ENCODE results near the gene COL11A1.
"Not testable (repeated sequence)": the region's sequence is repeated elsewhere in the genome, so short reads cannot be mapped to it uniquely, and the experiment has no call there.

The COL11A1 gene

DNA sequence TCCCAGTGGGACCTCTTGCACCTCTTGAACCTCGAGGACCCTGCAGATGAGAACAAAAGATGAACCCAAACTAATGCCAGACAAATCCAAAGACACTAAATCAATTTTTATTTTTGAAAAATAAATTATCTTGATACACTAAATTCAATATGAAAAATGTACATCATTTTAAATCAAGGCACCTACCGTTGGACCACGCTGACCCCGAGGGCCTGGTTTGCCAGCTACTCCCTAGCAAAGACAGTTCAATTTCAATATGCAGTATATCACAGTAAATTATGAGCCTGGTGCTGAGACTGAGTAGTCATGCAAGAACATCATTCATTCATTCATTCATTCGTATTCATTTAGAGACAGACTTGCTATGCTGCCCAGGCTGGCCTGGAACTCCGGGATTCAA is 129.4 kb downstream of the COL11A1 start:
- no peaks in the 10 kb centered on the region for H3K36me3 ChIP-seq (ENCODE audit: control insufficient read depth in 2 of 2, insufficient read depth in 2 of 2, low read length in 2 of 2)
- H3K9ac ChIP-seq (ENCODE audit: low read length in 2 of 2), result no peak overlapping the region
- no peaks in the 10 kb centered on the region for H3K9me3 ChIP-seq (ENCODE audit: control insufficient read depth in 2 of 2, low read length in 2 of 2)
- H3K4me1 ChIP-seq (ENCODE audit: control insufficient read depth, insufficient read depth, low read length), result no peaks in the 10 kb centered on the region
- H3K4me3 ChIP-seq (ENCODE audit: low read length in 2 of 2), result no peak overlapping the region
- H3K27me3 ChIP-seq (ENCODE audit: control insufficient read depth in 1 of 2, insufficient read depth in 2 of 2, low read length in 2 of 2), result no peaks in the 10 kb centered on the region
- H3K27ac ChIP-seq (ENCODE audit: low read length), result no peak overlapping the region

DNA sequence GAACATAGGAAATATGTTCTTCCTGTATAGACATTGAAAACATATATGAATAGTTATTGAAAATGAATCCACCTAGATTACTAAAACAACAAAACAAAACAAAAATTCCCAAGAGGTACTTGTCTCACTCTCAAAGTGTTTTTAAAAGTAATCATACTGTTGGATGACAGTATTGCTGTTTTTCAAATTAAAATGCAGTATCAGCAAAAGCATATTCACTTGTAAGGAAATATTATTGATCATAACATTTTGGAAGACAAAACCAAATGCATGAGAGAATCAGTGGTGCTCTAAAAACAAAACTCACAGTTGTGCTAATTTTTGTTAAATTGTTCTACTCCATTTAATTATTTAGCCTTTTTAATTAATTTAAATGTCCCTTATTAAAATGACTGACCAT is 131.0 kb downstream of the COL11A1 start:
- H3K27me3 ChIP-seq (ENCODE audit: control insufficient read depth in 1 of 2, insufficient read depth in 2 of 2, low read length in 2 of 2), result no peaks in the 10 kb centered on the region
- no peaks in the 10 kb centered on the region for H3K4me1 ChIP-seq (ENCODE audit: control insufficient read depth, insufficient read depth, low read length)
- no peaks in the 10 kb centered on the region for H3K36me3 ChIP-seq (ENCODE audit: control insufficient read depth in 2 of 2, insufficient read depth in 2 of 2, low read length in 2 of 2)
- H3K9me3 ChIP-seq (ENCODE audit: control insufficient read depth in 2 of 2, low read length in 2 of 2), result no peaks in the 10 kb centered on the region
- H3K9ac ChIP-seq (ENCODE audit: low read length in 2 of 2), result no peak overlapping the region
- H3K27ac ChIP-seq (ENCODE audit: low read length), result no peak overlapping the region
- no peak overlapping the region for H3K4me3 ChIP-seq (ENCODE audit: low read length in 2 of 2)

DNA sequence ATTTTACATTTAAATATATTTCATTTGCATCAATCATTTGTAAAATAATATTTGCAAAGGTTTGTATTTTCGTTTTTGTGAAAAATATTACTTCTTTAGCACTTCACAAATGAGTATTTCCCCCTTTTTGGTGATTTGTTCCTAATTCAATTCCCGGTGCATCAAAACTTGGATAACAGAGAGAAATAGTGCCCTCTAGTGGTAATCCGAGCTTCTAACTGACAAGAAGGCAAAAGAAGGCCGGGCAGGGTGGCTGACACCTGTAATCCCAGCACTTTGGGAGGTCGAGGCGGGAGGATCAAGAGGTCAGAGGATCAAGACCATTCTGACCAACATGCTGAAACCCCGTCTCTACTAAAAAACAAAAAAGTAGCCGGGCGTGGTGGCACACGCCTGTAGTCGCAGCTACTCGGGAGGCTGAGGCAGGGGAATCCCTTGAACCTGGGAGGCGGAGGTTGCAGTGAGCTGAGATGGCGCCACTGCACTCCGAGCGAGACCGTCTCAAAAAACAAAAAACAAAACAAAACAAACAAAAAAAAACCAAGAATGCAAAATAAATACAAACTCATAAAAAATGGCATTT is 137.7 kb downstream of the COL11A1 start:
- Histone ChIP-seq H3K4me3 (ENCODE audit: low read length in 2 of 2) (no peak overlapping the region), H3K9me3 (ENCODE audit: control insufficient read depth in 2 of 2, low read length in 2 of 2) (no peaks in the 10 kb centered on the region), H3K27me3 (ENCODE audit: control insufficient read depth in 1 of 2, insufficient read depth in 2 of 2, low read length in 2 of 2) (no peaks in the 10 kb centered on the region), H3K9ac (ENCODE audit: low read length in 2 of 2) (no peak overlapping the region), H3K4me1 (ENCODE audit: control insufficient read depth, insufficient read depth, low read length) (no peaks in the 10 kb centered on the region), H3K27ac (ENCODE audit: low read length) (no peak overlapping the region), H3K36me3 (ENCODE audit: control insufficient read depth in 2 of 2, insufficient read depth in 2 of 2, low read length in 2 of 2) (no peaks in the 10 kb centered on the region)

- Histone ChIP-seq H3K4me1 (ENCODE audit: control insufficient read depth, insufficient read depth, low read length) (no peaks in the 10 kb centered on the region), H3K9me3 (ENCODE audit: control insufficient read depth in 2 of 2, low read length in 2 of 2) (no peaks in the 10 kb centered on the region), H3K9ac (ENCODE audit: low read length in 2 of 2) (no peak overlapping the region), H3K4me3 (ENCODE audit: low read length in 2 of 2) (no peak overlapping the region), H3K27ac (ENCODE audit: low read length) (no peak overlapping the region), H3K27me3 (ENCODE audit: control insufficient read depth in 1 of 2, insufficient read depth in 2 of 2, low read length in 2 of 2) (no peaks in the 10 kb centered on the region), H3K36me3 (ENCODE audit: control insufficient read depth in 2 of 2, insufficient read depth in 2 of 2, low read length in 2 of 2) (no peaks in the 10 kb centered on the region)
Observed at GRCh38 chr1:102967786-102968185, 140.5 kb downstream of the COL11A1 start.

- H3K4me1 ChIP-seq (ENCODE audit: control insufficient read depth, insufficient read depth, low read length), result no peaks in the 10 kb centered on the region
- H3K36me3 ChIP-seq (ENCODE audit: control insufficient read depth in 2 of 2, insufficient read depth in 2 of 2, low read length in 2 of 2), result no peaks in the 10 kb centered on the region
- H3K27ac ChIP-seq (ENCODE audit: low read length), result no peak overlapping the region
- H3K9me3 ChIP-seq (ENCODE audit: control insufficient read depth in 2 of 2, low read length in 2 of 2), result no peaks in the 10 kb centered on the region
- H3K4me3 ChIP-seq (ENCODE audit: low read length in 2 of 2), result no peak overlapping the region
- H3K27me3 ChIP-seq (ENCODE audit: control insufficient read depth in 1 of 2, insufficient read depth in 2 of 2, low read length in 2 of 2), result no peaks in the 10 kb centered on the region
- no peak overlapping the region for H3K9ac ChIP-seq (ENCODE audit: low read length in 2 of 2)
Observed at GRCh38 chr1:102961549-102961948, 146.8 kb downstream of the COL11A1 start.

- Histone ChIP-seq H3K27me3 (ENCODE audit: control insufficient read depth in 1 of 2, insufficient read depth in 2 of 2, low read length in 2 of 2) (no peaks in the 10 kb centered on the region), H3K4me1 (ENCODE audit: control insufficient read depth, insufficient read depth, low read length) (no peaks in the 10 kb centered on the region), H3K9ac (ENCODE audit: low read length in 2 of 2) (no peak overlapping the region), H3K36me3 (ENCODE audit: control insufficient read depth in 2 of 2, insufficient read depth in 2 of 2, low read length in 2 of 2) (no peaks in the 10 kb centered on the region), H3K4me3 (ENCODE audit: low read length in 2 of 2) (no peak overlapping the region), H3K27ac (ENCODE audit: low read length) (no peak overlapping the region), H3K9me3 (ENCODE audit: control insufficient read depth in 2 of 2, low read length in 2 of 2) (no peaks in the 10 kb centered on the region)
Observed at GRCh38 chr1:102954576-102954975, 153.7 kb downstream of the COL11A1 start.

GRCh38 chr1:102952400-102952799 is 155.9 kb downstream of the COL11A1 start:
- Histone ChIP-seq H3K9me3 (ENCODE audit: control insufficient read depth in 2 of 2, low read length in 2 of 2) (no peaks in the 10 kb centered on the region), H3K36me3 (ENCODE audit: control insufficient read depth in 2 of 2, insufficient read depth in 2 of 2, low read length in 2 of 2) (no peaks in the 10 kb centered on the region), H3K27ac (ENCODE audit: low read length) (no peak overlapping the region), H3K27me3 (ENCODE audit: control insufficient read depth in 1 of 2, insufficient read depth in 2 of 2, low read length in 2 of 2) (no peaks in the 10 kb centered on the region), H3K9ac (ENCODE audit: low read length in 2 of 2) (no peak overlapping the region), H3K4me1 (ENCODE audit: control insufficient read depth, insufficient read depth, low read length) (no peaks in the 10 kb centered on the region), H3K4me3 (ENCODE audit: low read length in 2 of 2) (no peak overlapping the region)

GRCh38 chr1:102942324-102942723 is 166.0 kb downstream of the COL11A1 start:
- no peak overlapping the region for H3K9ac ChIP-seq (ENCODE audit: low read length in 2 of 2)
- H3K27me3 ChIP-seq (ENCODE audit: control insufficient read depth in 1 of 2, insufficient read depth in 2 of 2, low read length in 2 of 2), result no peaks in the 10 kb centered on the region
- H3K9me3 ChIP-seq (ENCODE audit: control insufficient read depth in 2 of 2, low read length in 2 of 2), result no peaks in the 10 kb centered on the region
- H3K4me1 ChIP-seq (ENCODE audit: control insufficient read depth, insufficient read depth, low read length), result no peaks in the 10 kb centered on the region
- H3K27ac ChIP-seq (ENCODE audit: low read length), result no peak overlapping the region
- H3K36me3 ChIP-seq (ENCODE audit: control insufficient read depth in 2 of 2, insufficient read depth in 2 of 2, low read length in 2 of 2), result no peaks in the 10 kb centered on the region
- H3K4me3 ChIP-seq (ENCODE audit: low read length in 2 of 2), result no peak overlapping the region

- Histone ChIP-seq H3K27me3 (ENCODE audit: control insufficient read depth in 1 of 2, insufficient read depth in 2 of 2, low read length in 2 of 2) (no peaks in the 10 kb centered on the region), H3K9me3 (ENCODE audit: control insufficient read depth in 2 of 2, low read length in 2 of 2) (no peaks in the 10 kb centered on the region), H3K4me1 (ENCODE audit: control insufficient read depth, insufficient read depth, low read length) (no peaks in the 10 kb centered on the region), H3K36me3 (ENCODE audit: control insufficient read depth in 2 of 2, insufficient read depth in 2 of 2, low read length in 2 of 2) (no peaks in the 10 kb centered on the region), H3K9ac (ENCODE audit: low read length in 2 of 2) (no peak overlapping the region), H3K4me3 (ENCODE audit: low read length in 2 of 2) (no peak overlapping the region), H3K27ac (ENCODE audit: low read length) (no peak overlapping the region)
Observed at GRCh38 chr1:102941366-102941947, 166.9 kb downstream of the COL11A1 start.

DNA sequence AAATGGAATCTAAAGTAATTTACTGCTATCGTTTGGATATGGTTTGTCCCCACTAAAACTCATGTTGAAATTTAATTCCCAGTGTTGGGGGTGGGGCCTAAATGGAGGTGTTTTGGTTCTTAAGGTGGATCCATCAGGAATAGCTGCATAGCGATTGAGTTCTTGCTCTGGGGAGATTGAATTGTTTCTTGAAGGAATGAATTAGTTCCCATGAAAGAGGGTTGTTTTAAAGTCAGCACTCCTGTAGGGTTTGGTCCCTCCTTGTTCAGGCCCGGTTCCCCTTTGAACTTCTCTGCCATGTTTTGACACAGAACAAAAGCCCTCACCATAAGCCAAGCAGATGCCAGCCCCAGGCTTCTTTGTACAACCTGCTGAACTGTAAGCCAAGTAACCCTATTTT is 170.9 kb downstream of the COL11A1 start:
- Histone ChIP-seq H3K36me3 (ENCODE audit: control insufficient read depth in 2 of 2, insufficient read depth in 2 of 2, low read length in 2 of 2) (no peaks in the 10 kb centered on the region), H3K4me1 (ENCODE audit: control insufficient read depth, insufficient read depth, low read length) (no peaks in the 10 kb centered on the region), H3K9me3 (ENCODE audit: control insufficient read depth in 2 of 2, low read length in 2 of 2) (no peaks in the 10 kb centered on the region), H3K27me3 (ENCODE audit: control insufficient read depth in 1 of 2, insufficient read depth in 2 of 2, low read length in 2 of 2) (no peaks in the 10 kb centered on the region), H3K9ac (ENCODE audit: low read length in 2 of 2) (no peak overlapping the region), H3K27ac (ENCODE audit: low read length) (no peak overlapping the region), H3K4me3 (ENCODE audit: low read length in 2 of 2) (no peak overlapping the region)

GRCh38 chr1:102933362-102933761 is 175.0 kb downstream of the COL11A1 start:
- not testable (repeated sequence) for H3K4me1 ChIP-seq (ENCODE audit: control insufficient read depth, insufficient read depth, low read length); H3K27ac ChIP-seq (ENCODE audit: low read length); H3K27me3 ChIP-seq (ENCODE audit: control insufficient read depth in 1 of 2, insufficient read depth in 2 of 2, low read length in 2 of 2); H3K9ac ChIP-seq (ENCODE audit: low read length in 2 of 2); H3K9me3 ChIP-seq (ENCODE audit: control insufficient read depth in 2 of 2, low read length in 2 of 2); H3K36me3 ChIP-seq (ENCODE audit: control insufficient read depth in 2 of 2, insufficient read depth in 2 of 2, low read length in 2 of 2); H3K4me3 ChIP-seq (ENCODE audit: low read length in 2 of 2)
